Thyroid gland (tissue), 4 donors: Measurements from ENCODE around the gene RADIL. TPM values are rescaled to one million over a fixed set of nuclear protein-coding genes. Genes with fewer than 3 reads are reported as not detected.
"Not testable (repeated sequence)": the region's sequence is repeated elsewhere in the genome, so short reads cannot be mapped to it uniquely, and the experiment has no call there.

Source experiments
- DNase-seq, 2 donors: peaks; one replicate each; pipeline ENCODE4 v3.0.0-alpha.2; 2019
- H3K27ac ChIP-seq, 3 donors: fragments of 200-600 bp; sonication (generic); 1 replicate in 2 of 3; 2 replicates in 1 of 3; pipeline ENCODE4 v1.5.1; 2016 to 2019; ENCODE audit warnings: mild to moderate bottlenecking in 1 of 3, moderate library complexity in 1 of 3
- H3K27me3 ChIP-seq: fragments of 200-600 bp; sonication (generic); one replicate; pipeline ENCODE4 v1.5.1; 2019
- H3K36me3 ChIP-seq, 2 donors: fragments of 200-600 bp; sonication (generic); one replicate each; pipeline ENCODE4 v1.5.1; 2016 to 2019
- H3K4me1 ChIP-seq, 2 donors: fragments of 200-600 bp; sonication (generic); one replicate each; pipeline ENCODE4 v1.5.1; 2017 to 2019
- H3K4me3 ChIP-seq, 3 donors: fragments of 200-600 bp; sonication (generic); replicated peaks in 1 of 3; 1 replicate in 2 of 3; 2 replicates in 1 of 3; pipeline ENCODE4 v1.5.1; 2016; ENCODE audit warnings: mild to moderate bottlenecking in 1 of 3
- H3K9me3 ChIP-seq: fragments of 200-600 bp; sonication (generic); one replicate; pipeline ENCODE4 v1.5.1; 2017
- CTCF ChIP-seq, 6 experiments: fragments of 200-600 bp in 3 of 6; fragments of 450-650 bp in 3 of 6; sonication (generic) in 3 of 6; IDR thresholded peaks; one replicate each; pipeline ENCODE4 v1.5.1; 2016 to 2019; ENCODE audit warnings: antibody characterized with exemption in 6 of 6, mild to moderate bottlenecking in 2 of 6, inconsistent platforms in 1 of 6, moderate library complexity in 1 of 6
- POLR2A ChIP-seq, 2 donors: fragments of 450-650 bp; IDR thresholded peaks; one replicate each; pipeline ENCODE4 v1.6.1; 2017; ENCODE audit warnings: antibody characterized with exemption in 2 of 2, mild to moderate bottlenecking in 2 of 2, moderate library complexity in 1 of 2
- WGBS, 2 donors: methylation state at CpG; one replicate each; pipeline ENCODE4 v1.1.5; 2017; 5-methylcytosine and 5-hydroxymethylcytosine counted together
- intact Hi-C: fragments of 100-400 bp; cut with DNase I; formaldehyde crosslinking; loops from one replicate; pipeline ENCODE4 v1.15.1; 2023
- total RNA-seq, 4 donors: library from RNA; depleted of rRNA; stranded (reverse); fragments of >200 nt; gene quantifications; one replicate each; pipeline ENCODE4 v1.2.3, GENCODE V29; 2016

Gene RADIL
- total RNA-seq, 4 donors from 2014 or later = 4.9 to 11.1 (median 7.1) TPM

GRCh38 chr7:4797858-4798705 lies 85.4 kb downstream of the RADIL start:
- WGBS, 2 donors = 20 to 26% methylated on average over 25 to 26 of the region's 37 CpGs
- intact Hi-C loops = no loop called here
- Histone ChIP-seq H3K27me3 (no peaks in the 10 kb centered on the region), H3K4me1 (no peaks in the 10 kb centered on the region), H3K27ac (no peak overlapping the region), H3K4me3 (no peak overlapping the region), H3K9me3 (no peaks in the 10 kb centered on the region), H3K36me3 (no peaks in the 10 kb centered on the region)
- TF ChIP-seq POLR2A (IDR thresholded peaks at IDR 0.05) (no peak), CTCF (IDR thresholded peaks at IDR 0.05) (peak; percentile 55 to 90 (median 66))
- peak; percentile 32 to 35 for DNase-seq

- no peak for TF ChIP-seq CTCF (IDR thresholded peaks at IDR 0.05)
- H3K27me3 ChIP-seq = no peaks in the 10 kb centered on the region
- intact Hi-C loops = no loop called here
- no peaks in the 10 kb centered on the region for H3K9me3 ChIP-seq
- WGBS, 2 donors = 89 to 91% methylated on average over 9 of the region's 9 CpGs
- H3K36me3 ChIP-seq = peaks cover 0 to 6% of the 10 kb centered on the region in 2 donors
- H3K4me1 ChIP-seq = peaks cover 4 to 6% of the 10 kb centered on the region in 2 donors
- H3K4me3 ChIP-seq = no peak overlapping the region
- no peak overlapping the region for H3K27ac ChIP-seq
- DNase-seq = no peak
Measured at GRCh38 chr7:4796453-4796852, 87.1 kb downstream of the RADIL start.

- H3K36me3 ChIP-seq = peaks cover 8 to 20% of the 10 kb centered on the region in 2 donors
- DNase-seq = no peak
- H3K27ac ChIP-seq = no peak overlapping the region
- H3K4me3 ChIP-seq = no peak overlapping the region
- H3K4me1 ChIP-seq = peaks cover 4 to 6% of the 10 kb centered on the region in 2 donors
- TF ChIP-seq POLR2A (IDR thresholded peaks at IDR 0.05) (no peak), CTCF (IDR thresholded peaks at IDR 0.05) (no peak)
- intact Hi-C loops = no loop called here
- no peaks in the 10 kb centered on the region for H3K27me3 ChIP-seq
- no peaks in the 10 kb centered on the region for H3K9me3 ChIP-seq
- 92 to 93% methylated on average over 24 of the region's 24 CpGs for WGBS, 2 donors
Measured at GRCh38 chr7:4794591-4795350, 88.7 kb downstream of the RADIL start.

GRCh38 chr7:4794171-4794570 lies 89.3 kb downstream of the RADIL start:
- intact Hi-C loops, DNase-seq, H3K27ac ChIP-seq, H3K4me1 ChIP-seq, H3K27me3 ChIP-seq, H3K4me3 ChIP-seq, H3K9me3 ChIP-seq: not testable (repeated sequence)
- 86 to 89% methylated on average over 13 to 14 of the region's 14 CpGs for WGBS, 2 donors
- H3K36me3 ChIP-seq = peaks cover 8 to 24% of the 10 kb centered on the region in 2 donors

GRCh38 chr7:4793385-4793993 lies 90.0 kb downstream of the RADIL start:
- intact Hi-C loops, H3K9me3 ChIP-seq, H3K4me1 ChIP-seq, H3K4me3 ChIP-seq, H3K27me3 ChIP-seq, H3K27ac ChIP-seq, DNase-seq: not testable (repeated sequence)
- WGBS, 2 donors = 90 to 92% methylated on average over 12 to 24 of the region's 30 CpGs
- H3K36me3 ChIP-seq = peaks cover 15 to 30% of the 10 kb centered on the region in 2 donors
